Neuronal stem cell (in vitro differentiated cells): Measurements from ENCODE around the gene CLEC4F.

Experiments
- DNase-seq: peaks from one replicate; pipeline ENCODE4 v3.0.0-alpha.2; 2013; ENCODE audit warnings: low spot score
- H2AFZ ChIP-seq: one replicate; pipeline ENCODE4 v1.6.1; 2013; ENCODE audit warnings: mild to moderate bottlenecking, low read length, inconsistent platforms
- H2AK5ac ChIP-seq: 2 replicates; pipeline ENCODE4 v1.6.1; 2013; ENCODE audit warnings: low read depth, mild to moderate bottlenecking, inconsistent platforms, low read length, moderate library complexity, mixed read lengths
- H2BK120ac ChIP-seq: 2 replicates; pipeline ENCODE4 v1.6.1; 2013; ENCODE audit warnings: low read depth, mild to moderate bottlenecking, inconsistent platforms, low read length, moderate library complexity, mixed read lengths
- H2BK12ac ChIP-seq: one replicate; pipeline ENCODE4 v1.6.1; 2013; ENCODE audit warnings: low read length, inconsistent platforms
- H2BK15ac ChIP-seq: 2 replicates; pipeline ENCODE4 v1.6.1; 2013; ENCODE audit warnings: mild to moderate bottlenecking, low read length, inconsistent platforms, mixed read lengths
- H2BK5ac ChIP-seq: one replicate; pipeline ENCODE4 v1.6.1; 2013; ENCODE audit warnings: inconsistent platforms, mild to moderate bottlenecking, low read length, moderate library complexity
- H3K14ac ChIP-seq: one replicate; pipeline ENCODE4 v1.6.1; 2013; ENCODE audit warnings: low read length, inconsistent platforms
- H3K18ac ChIP-seq: 2 replicates; pipeline ENCODE4 v1.6.1; 2013; ENCODE audit warnings: low read length, inconsistent platforms
- H3K23ac ChIP-seq: 2 replicates; pipeline ENCODE4 v1.6.1; 2013; ENCODE audit warnings: low read depth, mild to moderate bottlenecking, mixed read lengths, low read length, inconsistent platforms; ENCODE audit not compliant: poor library complexity
- H3K27ac ChIP-seq: replicated peaks from 3 replicates; pipeline ENCODE4 v1.5.1; 2013; ENCODE audit warnings: low read length, inconsistent platforms
- H3K27me3 ChIP-seq, 3 experiments: 2 replicates each; pipeline ENCODE4 v1.6.1; 2013; ENCODE audit warnings: low read length in 3 of 3, mild to moderate bottlenecking in 2 of 3, inconsistent platforms in 1 of 3, low read depth in 1 of 3, mixed read lengths in 1 of 3, moderate library complexity in 1 of 3; ENCODE audit not compliant: control insufficient read depth in 3 of 3, insufficient read depth in 3 of 3
- H3K36me3 ChIP-seq, 2 donors: replicated peaks in 1 of 2; 2 replicates each; pipeline ENCODE4 v1.6.1; 2013; ENCODE audit warnings: low read length in 2 of 2; ENCODE audit not compliant: control insufficient read depth in 2 of 2, insufficient read depth in 2 of 2
- H3K4ac ChIP-seq: 2 replicates; pipeline ENCODE4 v1.6.1; 2013; ENCODE audit warnings: inconsistent platforms, mild to moderate bottlenecking, low read length, moderate library complexity
- H3K4me1 ChIP-seq, 2 donors: 1 replicate in 1 of 2; 2 replicates in 1 of 2; pipeline ENCODE4 v1.6.1; 2013; ENCODE audit warnings: low read length in 2 of 2, low read depth in 1 of 2; ENCODE audit not compliant: control insufficient read depth in 2 of 2, insufficient read depth in 1 of 2
- H3K4me2 ChIP-seq: one replicate; pipeline ENCODE4 v1.6.1; 2013; ENCODE audit warnings: mild to moderate bottlenecking, low read length, inconsistent platforms; ENCODE audit not compliant: insufficient read depth, poor library complexity, severe bottlenecking
- H3K4me3 ChIP-seq, 2 donors: 2 replicates each; pipeline ENCODE4 v1.5.1; 2013; ENCODE audit warnings: low read length in 2 of 2, mild to moderate bottlenecking in 2 of 2, inconsistent platforms in 1 of 2, moderate library complexity in 1 of 2
- H3K79me1 ChIP-seq: one replicate; pipeline ENCODE4 v1.6.1; 2013; ENCODE audit warnings: low read depth, mild to moderate bottlenecking, inconsistent platforms, low read length, moderate library complexity
- H3K9ac ChIP-seq: one replicate; pipeline ENCODE4 v1.6.1; 2013; ENCODE audit warnings: mild to moderate bottlenecking, low read depth, low read length, inconsistent platforms; ENCODE audit not compliant: poor library complexity
- H3K9me3 ChIP-seq, 2 donors: replicated peaks in 1 of 2; 2 replicates each; pipeline versions ENCODE3 to v1.6.1; 2013; ENCODE audit warnings: low read length in 2 of 2, mild to moderate bottlenecking in 2 of 2, inconsistent platforms in 1 of 2, low read depth in 1 of 2, mixed read lengths in 1 of 2, moderate library complexity in 1 of 2; ENCODE audit not compliant: control insufficient read depth in 2 of 2, insufficient read depth in 1 of 2
- H4K8ac ChIP-seq: one replicate; pipeline ENCODE4 v1.6.1; 2013; ENCODE audit warnings: low read depth, mild to moderate bottlenecking, inconsistent platforms, low read length, moderate library complexity
- H4K91ac ChIP-seq: one replicate; pipeline ENCODE4 v1.6.1; 2013; ENCODE audit warnings: low read length, low read depth, mild to moderate bottlenecking, inconsistent platforms; ENCODE audit not compliant: poor library complexity
- WGBS, 2 donors: extraction: QIAGEN DNeasy Blood & Tissue Kit; methylation state at CpG; one replicate each; pipeline ENCODE4 v1.1.7; 2013; ENCODE audit warnings: missing lambda C conversion rate in 2 of 2, mixed read lengths in 1 of 2; ENCODE audit not compliant: insufficient read length in 2 of 2, insufficient replicate concordance in 1 of 2; ENCODE audit errors: extremely low coverage in 2 of 2; 5-methylcytosine and 5-hydroxymethylcytosine counted together

Gene CLEC4F

GRCh38 chr2:70776266-70776665 lies 44.1 kb downstream of the CLEC4F start:
- no peak overlapping the region for H3K23ac ChIP-seq
- H3K9ac ChIP-seq = no peak overlapping the region
- H2AK5ac ChIP-seq = no peak overlapping the region
- no peaks in the 10 kb centered on the region for H3K9me3 ChIP-seq
- H2BK120ac ChIP-seq = no peak overlapping the region
- no peak overlapping the region for H2BK5ac ChIP-seq
- H2BK12ac ChIP-seq = no peak overlapping the region
- H3K4me2 ChIP-seq = no peak overlapping the region
- H3K4me1 ChIP-seq = no peaks in the 10 kb centered on the region
- WGBS, 2 donors = no CpG with 5 or more reads among the region's 3 CpGs
- no peak overlapping the region for H2BK15ac ChIP-seq
- H3K4ac ChIP-seq = no peak overlapping the region
- no peak overlapping the region for H3K27ac ChIP-seq
- no peak overlapping the region for H4K8ac ChIP-seq
- H2AFZ ChIP-seq = no peak overlapping the region
- H3K4me3 ChIP-seq = no peak overlapping the region
- H3K18ac ChIP-seq = no peak overlapping the region
- no peak overlapping the region for H3K14ac ChIP-seq
- no peaks in the 10 kb centered on the region for H3K36me3 ChIP-seq
- H3K27me3 ChIP-seq = peaks cover 0 to 69% (median 0%) of the 10 kb centered on the region in 3 experiments
- H4K91ac ChIP-seq = no peak overlapping the region
- H3K79me1 ChIP-seq = no peaks in the 10 kb centered on the region
- DNase-seq = no peak

- Histone ChIP-seq H3K9me3 (no peaks in the 10 kb centered on the region), H3K27ac (no peak overlapping the region), H2BK5ac (no peak overlapping the region), H3K27me3 (peaks cover 0 to 61% (median 0%) of the 10 kb centered on the region in 3 experiments), H3K23ac (no peak overlapping the region), H3K4me2 (no peak overlapping the region), H3K4me1 (no peaks in the 10 kb centered on the region), H2BK120ac (no peak overlapping the region), H3K79me1 (no peaks in the 10 kb centered on the region), H2BK15ac (no peak overlapping the region), H2AFZ (no peak overlapping the region), H4K8ac (no peak overlapping the region), H3K18ac (no peak overlapping the region), H3K9ac (no peak overlapping the region), H3K4ac (no peak overlapping the region), H4K91ac (no peak overlapping the region), H3K14ac (no peak overlapping the region), H3K4me3 (no peak overlapping the region), H3K36me3 (no peaks in the 10 kb centered on the region), H2BK12ac (no peak overlapping the region), H2AK5ac (no peak overlapping the region)
- no CpG with 5 or more reads among the region's 2 CpGs for WGBS, 2 donors
- no peak for DNase-seq
Measured at GRCh38 chr2:70775141-70775540, 45.3 kb downstream of the CLEC4F start.

GRCh38 chr2:70772486-70773155 lies 47.8 kb downstream of the CLEC4F start:
- no peak overlapping the region for H2BK15ac ChIP-seq
- H3K27me3 ChIP-seq = peaks cover 0 to 49% (median 0%) of the 10 kb centered on the region in 3 experiments
- no peaks in the 10 kb centered on the region for H3K9me3 ChIP-seq
- WGBS, 2 donors = no CpG with 5 or more reads among the region's 2 CpGs
- H3K27ac ChIP-seq = no peak overlapping the region
- DNase-seq = no peak
- no peaks in the 10 kb centered on the region for H3K36me3 ChIP-seq
- no peak overlapping the region for H3K4ac ChIP-seq
- H3K79me1 ChIP-seq = no peaks in the 10 kb centered on the region
- H4K8ac ChIP-seq = no peak overlapping the region
- H2BK5ac ChIP-seq = no peak overlapping the region
- no peak overlapping the region for H4K91ac ChIP-seq
- no peak overlapping the region for H3K4me3 ChIP-seq
- H3K4me2 ChIP-seq = no peak overlapping the region
- no peak overlapping the region for H2AK5ac ChIP-seq
- H3K4me1 ChIP-seq = peaks cover 0 to 12% of the 10 kb centered on the region in 2 donors
- no peak overlapping the region for H3K23ac ChIP-seq
- H3K9ac ChIP-seq = no peak overlapping the region
- no peak overlapping the region for H3K14ac ChIP-seq
- H2BK120ac ChIP-seq = no peak overlapping the region
- no peak overlapping the region for H3K18ac ChIP-seq
- H2AFZ ChIP-seq = no peak overlapping the region
- no peak overlapping the region for H2BK12ac ChIP-seq

- Histone ChIP-seq H3K4me1 (peaks cover 0 to 14% of the 10 kb centered on the region in 2 donors), H2BK120ac (no peak overlapping the region), H2BK12ac (no peak overlapping the region), H3K36me3 (no peaks in the 10 kb centered on the region), H4K8ac (no peak overlapping the region), H3K27me3 (peaks cover 0 to 45% (median 0%) of the 10 kb centered on the region in 3 experiments), H2AFZ (no peak overlapping the region), H3K23ac (no peak overlapping the region), H3K27ac (no peak overlapping the region), H3K14ac (no peak overlapping the region), H3K18ac (no peak overlapping the region), H3K4me3 (no peak overlapping the region), H3K79me1 (peaks cover 3% of the 10 kb centered on the region), H2BK5ac (no peak overlapping the region), H4K91ac (no peak overlapping the region), H3K9ac (no peak overlapping the region), H2BK15ac (no peak overlapping the region), H3K9me3 (no peaks in the 10 kb centered on the region), H3K4ac (no peak overlapping the region), H3K4me2 (no peak overlapping the region), H2AK5ac (no peak overlapping the region)
- no CpG with 5 or more reads among the region's 2 CpGs for WGBS, 2 donors
- DNase-seq = no peak
Measured at GRCh38 chr2:70771446-70771845, 49.0 kb downstream of the CLEC4F start.
